Esophagus muscularis mucosa (tissue), 3 donors: ENCODE measurements around the gene MORC2.

Source experiments
- POLR2A ChIP-seq: fragments of 450-650 bp; IDR thresholded peaks from one replicate; pipeline ENCODE4 v1.6.1; 2017; ENCODE audit warnings: antibody characterized with exemption, moderate library complexity, mild to moderate bottlenecking, low read depth
- POLR2AphosphoS5 ChIP-seq, 2 donors: sonication (generic); formaldehyde crosslinking; IDR thresholded peaks; one replicate each; pipeline ENCODE4 v1.6.1; 2017; ENCODE audit warnings: antibody characterized with exemption in 2 of 2
- TF ChIP-seq, protein P1 (sequence below), 3 experiments: fragments of 200-600 bp in 2 of 3; fragments of 450-650 bp in 1 of 3; sonication (generic) in 2 of 3; IDR thresholded peaks; one replicate each; pipeline ENCODE4 v1.5.1; 2017 to 2019; ENCODE audit warnings: antibody characterized with exemption in 3 of 3, mild to moderate bottlenecking in 2 of 3, moderate library complexity in 1 of 3

DNA sequence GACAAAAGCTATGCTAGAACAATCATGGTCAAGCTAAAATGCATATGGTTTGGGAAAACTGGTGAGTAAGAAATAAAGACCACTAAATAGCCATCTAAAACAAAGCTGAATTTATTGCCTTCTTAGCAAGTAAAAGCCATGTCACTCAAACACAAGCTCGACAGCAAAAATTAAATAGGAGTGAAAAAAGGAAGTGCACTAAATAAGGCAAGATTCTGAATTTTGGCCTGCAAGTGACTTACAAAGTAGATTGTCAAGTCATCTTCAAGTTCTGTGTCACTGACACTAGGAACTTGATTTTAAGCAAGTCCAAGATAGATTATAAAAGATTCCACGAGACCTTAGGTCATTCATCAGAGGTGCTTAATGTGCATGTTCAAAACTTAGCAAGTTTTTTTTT is 27.9 kb upstream of the MORC2 start:
- TF ChIP-seq, protein P1, sequence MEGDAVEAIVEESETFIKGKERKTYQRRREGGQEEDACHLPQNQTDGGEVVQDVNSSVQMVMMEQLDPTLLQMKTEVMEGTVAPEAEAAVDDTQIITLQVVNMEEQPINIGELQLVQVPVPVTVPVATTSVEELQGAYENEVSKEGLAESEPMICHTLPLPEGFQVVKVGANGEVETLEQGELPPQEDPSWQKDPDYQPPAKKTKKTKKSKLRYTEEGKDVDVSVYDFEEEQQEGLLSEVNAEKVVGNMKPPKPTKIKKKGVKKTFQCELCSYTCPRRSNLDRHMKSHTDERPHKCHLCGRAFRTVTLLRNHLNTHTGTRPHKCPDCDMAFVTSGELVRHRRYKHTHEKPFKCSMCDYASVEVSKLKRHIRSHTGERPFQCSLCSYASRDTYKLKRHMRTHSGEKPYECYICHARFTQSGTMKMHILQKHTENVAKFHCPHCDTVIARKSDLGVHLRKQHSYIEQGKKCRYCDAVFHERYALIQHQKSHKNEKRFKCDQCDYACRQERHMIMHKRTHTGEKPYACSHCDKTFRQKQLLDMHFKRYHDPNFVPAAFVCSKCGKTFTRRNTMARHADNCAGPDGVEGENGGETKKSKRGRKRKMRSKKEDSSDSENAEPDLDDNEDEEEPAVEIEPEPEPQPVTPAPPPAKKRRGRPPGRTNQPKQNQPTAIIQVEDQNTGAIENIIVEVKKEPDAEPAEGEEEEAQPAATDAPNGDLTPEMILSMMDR (IDR thresholded peaks at IDR 0.05), result no peak
- TF ChIP-seq POLR2AphosphoS5 (IDR thresholded peaks at IDR 0.05) (no peak), POLR2A (no peak)
